A673 (cell line): ENCODE data around the gene NTN1.

ENCODE experiments used
- CTCF ChIP-seq: fragments of 300-800, 200-600 bp; sonication (generic); conservative IDR thresholded peaks from 2 replicates; pipeline ENCODE4 v1.5.1; 2017; ENCODE audit warnings: low read depth, mild to moderate bottlenecking, antibody characterized with exemption, low read length, moderate library complexity, mixed read lengths
- EZH2 ChIP-seq: fragments of 200-600 bp; sonication (generic); IDR thresholded peaks from 2 replicates; pipeline ENCODE4 v1.6.1; 2017; ENCODE audit warnings: borderline replicate concordance, low read depth, mild to moderate bottlenecking, mixed read lengths, antibody characterized with exemption, low read length; ENCODE audit not compliant: poor library complexity, severe bottlenecking

DNA sequence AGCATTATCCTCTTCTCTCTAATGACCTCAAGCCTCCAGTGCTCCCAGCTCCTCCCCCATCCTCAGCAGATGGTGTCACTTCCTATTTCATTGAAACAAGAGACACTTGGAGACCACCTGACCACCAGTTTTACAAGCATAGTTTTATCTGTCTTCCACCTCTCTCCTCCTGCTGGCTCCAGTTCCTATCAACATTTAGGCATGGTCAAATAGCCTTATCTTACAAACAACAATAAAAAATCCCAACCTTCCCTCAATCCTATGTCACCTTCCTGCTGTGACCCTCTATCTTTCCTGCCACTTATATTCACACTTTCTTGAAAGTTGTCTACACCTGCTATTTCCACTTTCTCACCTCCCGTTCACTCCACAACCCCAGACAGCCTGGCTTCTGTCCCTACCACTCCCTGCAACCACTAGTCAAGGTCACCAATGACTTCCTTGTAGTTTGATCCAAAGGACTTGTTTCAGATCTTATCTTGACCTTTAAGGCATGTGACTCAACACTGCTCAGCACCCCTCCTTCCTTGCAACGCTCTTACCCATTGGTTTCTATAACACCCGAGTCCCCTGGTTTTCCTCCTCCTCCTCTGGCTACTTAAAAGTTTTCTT lies 4.3 kb upstream of the NTN1 start:
- TF ChIP-seq EZH2 (no peak), CTCF (no peak)
